HG02678 (cell line): Measurements from ENCODE around the gene CCDC183.
"Not testable (repeated sequence)": the region's sequence is repeated elsewhere in the genome, so short reads cannot be mapped to it uniquely, and the experiment has no call there.

Experiments used
- ATAC-seq: cut with Tn5 transposase; IDR thresholded peaks from one replicate; pipeline ENCODE4 v1.9.1; 2021; ENCODE audit warnings: mild to moderate bottlenecking, moderate library complexity; ENCODE audit not compliant: unreplicated experiment

The CCDC183 gene

DNA sequence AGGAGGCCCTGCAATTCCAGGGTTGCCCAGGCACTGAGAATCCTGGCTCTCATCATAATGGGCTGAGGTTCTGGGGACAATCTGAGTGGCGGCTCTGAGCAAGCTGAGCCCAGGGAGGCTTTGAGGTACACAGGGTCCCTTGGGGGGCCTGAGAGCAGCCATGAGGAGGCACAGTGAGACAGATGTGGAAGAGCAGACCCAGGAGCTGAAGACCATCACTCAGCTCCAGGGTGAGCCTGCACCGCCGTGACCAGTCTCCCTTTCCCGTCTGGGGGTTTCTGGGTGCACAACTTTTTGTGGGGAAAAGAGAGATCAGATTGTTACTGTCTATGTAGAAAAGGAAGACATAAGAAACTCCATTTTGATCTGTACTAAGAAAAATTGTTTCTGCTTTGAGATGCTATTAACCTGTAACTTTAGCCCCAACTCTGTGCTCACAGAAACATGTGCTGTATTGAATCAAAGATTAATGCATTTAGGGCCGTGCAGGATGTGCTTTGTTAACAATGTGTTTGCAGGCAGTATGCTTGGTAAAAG lies at the start of gene CCDC183:
CCDC183 (plus strand) TSS at position 101 of the 537 bp plus-strand sequence; CDS start at position 161, 60 bp downstream.
- no peak for ATAC-seq

DNA sequence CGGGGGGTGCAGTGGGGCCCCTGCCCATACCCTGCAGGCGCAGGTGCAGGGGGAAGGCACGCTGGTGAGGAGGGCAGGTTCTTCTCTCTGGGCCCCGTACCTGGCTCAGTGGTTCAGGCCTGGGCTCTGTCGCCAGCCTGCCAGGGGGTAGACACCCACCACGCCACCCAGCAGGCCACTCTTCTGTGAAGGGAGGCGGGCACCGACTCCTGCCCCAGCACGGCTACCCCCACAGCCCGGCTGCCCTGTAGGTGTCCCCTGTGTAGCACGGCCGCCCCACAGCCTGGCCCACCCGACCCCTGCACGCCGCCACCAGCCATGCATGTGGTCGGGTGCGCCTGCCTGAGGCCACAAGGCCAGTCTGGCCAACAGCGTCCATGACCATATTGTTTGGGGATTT lies 49.5 kb upstream of the CCDC183 start:
- ATAC-seq, result no peak

DNA sequence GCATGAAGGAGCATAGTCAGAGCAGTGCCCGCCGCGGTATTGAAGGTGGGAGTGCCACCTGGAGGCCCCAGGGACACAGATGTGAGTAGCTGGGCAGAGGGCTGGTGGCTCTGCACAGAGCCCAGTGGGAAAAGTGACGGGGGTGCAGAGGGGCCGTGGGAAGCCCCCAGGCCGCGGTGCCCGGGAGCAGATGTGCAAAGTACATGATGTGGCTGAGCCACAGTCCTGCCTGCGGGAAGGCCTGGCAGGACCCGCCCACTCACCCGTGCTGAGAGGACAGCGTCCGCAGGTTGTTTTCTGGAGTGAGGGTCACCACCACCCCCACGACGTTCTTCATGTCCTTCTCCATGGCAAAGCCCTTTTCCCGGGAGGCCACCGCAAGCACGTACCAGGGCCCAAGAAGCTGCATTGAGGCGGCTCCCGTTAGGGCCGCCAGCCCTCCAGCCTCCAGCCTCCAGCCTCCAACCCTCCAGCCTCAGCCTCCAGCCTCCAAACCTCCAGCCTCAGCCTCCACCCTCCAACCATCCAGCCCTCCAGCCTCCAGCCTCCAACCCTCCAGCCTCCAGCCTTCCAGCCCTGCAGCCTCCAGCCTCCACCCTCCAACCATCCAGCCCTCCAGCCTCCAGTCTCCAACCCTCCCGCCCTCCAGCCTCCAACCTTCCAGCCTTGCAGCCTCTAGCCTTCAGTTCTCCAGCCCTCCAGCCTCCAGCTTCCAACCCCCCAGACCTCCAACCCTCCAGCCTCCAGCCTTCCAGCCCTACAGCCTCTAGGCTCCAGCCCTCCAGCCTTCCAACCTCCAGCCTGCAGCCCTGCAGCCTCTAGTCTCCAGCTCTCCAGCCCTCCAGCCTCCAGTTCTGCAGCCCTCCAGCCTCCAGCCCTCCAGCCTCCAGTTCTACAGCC lies 48.7 kb upstream of the CCDC183 start:
- ATAC-seq, result no peak

DNA sequence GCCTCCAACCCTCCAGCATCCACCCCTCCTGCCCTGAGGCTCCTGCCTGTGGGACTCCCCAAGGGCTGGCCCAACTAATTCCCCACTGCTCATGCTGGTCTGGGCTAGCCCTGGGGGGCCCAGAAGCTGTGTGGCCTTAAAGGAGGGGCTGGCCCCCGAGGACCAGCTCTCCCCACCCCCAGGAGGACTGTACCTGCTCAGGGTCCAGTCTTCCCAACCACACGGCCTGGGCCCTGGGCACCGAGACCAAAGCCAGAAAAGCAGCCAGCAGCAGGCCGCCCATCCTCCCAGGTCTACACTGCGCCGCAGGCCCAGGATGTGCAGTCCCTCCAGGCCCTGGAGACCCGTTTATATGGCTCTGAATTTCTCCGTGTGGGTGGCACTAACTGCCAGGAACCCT lies 47.9 kb upstream of the CCDC183 start, which contains the start of gene LCN6:
LCN6 (minus strand) TSS at position 325 of the 400 bp plus-strand sequence; CDS start at position 283, 42 bp downstream.
- ATAC-seq, result no peak

DNA sequence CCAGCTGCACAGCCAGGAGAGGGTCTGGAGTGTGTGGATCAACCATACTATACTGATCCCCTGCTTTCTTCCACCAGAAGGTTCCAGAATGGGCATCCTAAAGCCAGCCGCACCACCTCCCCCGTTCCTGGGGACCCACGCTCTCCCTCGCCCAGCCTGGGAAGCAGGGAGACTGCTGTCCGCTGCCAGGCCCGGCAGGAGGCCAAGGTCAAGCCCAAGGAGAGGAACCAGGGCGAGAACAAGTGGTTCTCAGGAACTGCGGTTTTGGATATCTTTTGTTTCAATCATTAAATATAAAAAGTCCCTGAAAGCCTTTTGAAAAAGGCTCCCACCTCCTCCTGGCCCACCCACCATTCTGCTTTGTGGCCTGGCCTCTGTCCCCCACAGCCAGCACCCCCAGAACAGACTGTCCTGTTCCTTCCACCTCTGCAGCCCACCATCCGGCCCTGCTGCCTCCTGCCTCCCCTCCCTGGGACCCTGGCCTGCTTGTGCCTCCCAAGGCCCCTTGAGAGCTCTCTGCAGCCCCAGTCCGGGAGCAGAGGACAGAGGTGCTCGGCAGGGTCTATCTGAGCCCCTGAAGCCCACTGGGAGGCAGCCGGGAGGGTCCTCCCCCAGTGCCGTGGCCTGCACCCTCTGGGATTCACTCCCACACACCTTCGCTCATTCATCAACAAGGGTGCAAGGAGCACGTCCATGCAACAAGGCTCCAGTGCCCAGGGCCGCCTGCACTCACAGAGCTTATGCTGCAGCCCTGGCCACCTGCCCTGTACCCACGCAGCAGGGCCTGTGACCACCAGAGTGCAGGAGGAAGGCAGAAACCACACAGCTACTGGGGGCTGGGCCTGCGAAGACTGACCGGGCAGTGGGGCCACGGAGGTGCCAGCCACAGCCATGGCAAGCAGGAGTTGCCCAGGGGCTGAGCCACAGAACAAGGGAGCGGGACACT lies 47.2 kb upstream of the CCDC183 start:
- ATAC-seq, result no peak

DNA sequence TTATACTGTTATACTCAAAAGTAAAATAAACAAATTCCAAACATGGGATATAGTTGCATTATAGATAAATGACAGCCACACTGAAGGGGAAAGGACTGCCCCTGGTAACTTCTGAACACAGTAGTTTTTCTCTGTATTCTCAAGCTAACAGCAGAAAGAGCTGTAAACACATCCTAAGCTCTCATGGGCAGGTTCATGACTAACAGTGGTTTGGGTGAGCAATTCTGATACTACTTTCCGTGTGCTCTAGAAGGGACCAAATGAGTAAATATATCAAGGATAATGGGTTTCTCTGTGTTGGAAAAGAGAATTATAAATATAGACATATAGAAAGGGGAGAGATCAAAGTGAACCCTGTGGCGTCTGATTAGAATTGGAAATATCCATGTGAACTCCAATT lies 45.6 kb upstream of the CCDC183 start:
- ATAC-seq, result no peak

DNA sequence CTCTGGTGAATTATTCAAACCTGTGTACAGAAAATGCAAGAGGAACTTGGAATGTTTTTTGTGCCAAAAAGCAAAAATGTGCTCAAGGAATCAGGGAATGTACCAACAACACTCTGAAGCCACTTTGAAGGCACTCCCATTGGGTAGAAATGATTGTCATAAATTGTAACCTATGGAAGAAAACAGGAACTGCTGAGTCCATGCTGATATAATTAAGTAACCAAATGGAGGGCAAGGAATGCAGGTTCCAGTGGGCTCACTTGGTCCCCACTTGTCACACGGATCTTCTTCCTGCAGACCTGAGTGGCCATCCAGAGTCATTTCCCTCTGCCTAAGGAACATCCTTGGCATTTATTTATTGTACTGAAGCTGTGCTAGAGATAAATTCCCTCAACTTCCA lies 44.9 kb upstream of the CCDC183 start:
- ATAC-seq, result no peak

DNA sequence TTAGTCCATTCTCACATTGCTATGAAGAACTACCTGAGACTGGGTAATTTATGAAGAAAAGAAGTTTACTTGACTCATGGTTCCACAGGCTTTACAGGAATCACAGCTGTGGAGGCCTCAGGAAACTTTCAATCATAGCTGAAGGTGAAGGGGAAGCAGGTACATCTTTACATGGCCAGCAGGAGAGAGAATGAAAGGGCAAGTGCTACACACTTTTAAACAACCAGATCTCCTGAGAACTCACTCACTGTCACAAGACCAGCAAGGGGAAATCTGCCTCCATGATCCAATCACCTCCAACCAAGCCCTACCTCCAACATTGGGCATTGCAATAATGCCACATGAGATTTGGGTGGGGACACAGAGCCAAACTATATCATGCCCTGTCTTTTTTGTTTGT lies 44.3 kb upstream of the CCDC183 start:
- no peak for ATAC-seq

DNA sequence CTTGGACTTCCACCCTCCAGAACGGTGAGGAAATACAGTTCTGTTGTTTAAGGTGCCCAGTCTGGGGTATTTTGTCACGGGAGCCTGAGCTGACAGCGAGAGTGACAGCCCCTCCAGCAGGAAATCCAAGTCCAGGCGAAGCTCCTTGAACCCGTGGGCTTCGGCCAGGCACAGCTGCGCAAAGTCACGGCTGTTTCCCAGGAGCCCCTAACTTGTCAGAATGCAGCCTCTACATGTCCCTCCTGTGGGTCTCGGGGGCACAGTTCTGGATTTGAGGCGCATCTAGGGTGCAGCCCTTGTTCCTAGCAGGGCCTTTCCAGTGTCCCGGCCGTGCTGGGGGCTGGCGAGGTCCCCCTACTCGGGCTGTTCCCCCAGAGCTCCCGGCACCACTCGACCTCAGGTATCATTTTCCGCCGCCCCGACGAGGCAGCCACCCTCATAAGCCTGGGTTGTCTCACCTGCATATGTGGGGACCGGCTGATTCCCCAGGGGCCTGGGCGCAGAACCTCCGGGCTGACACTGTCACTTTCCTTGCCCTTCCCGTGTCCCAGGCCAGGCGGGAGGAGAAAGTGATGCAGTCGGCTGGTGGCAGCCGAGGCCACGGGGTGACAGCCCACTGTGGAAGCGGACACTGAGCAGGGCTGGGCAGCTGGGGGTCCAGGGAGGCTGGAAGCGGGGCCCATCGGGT lies 42.6 kb upstream of the CCDC183 start:
- ATAC-seq, result no peak

DNA sequence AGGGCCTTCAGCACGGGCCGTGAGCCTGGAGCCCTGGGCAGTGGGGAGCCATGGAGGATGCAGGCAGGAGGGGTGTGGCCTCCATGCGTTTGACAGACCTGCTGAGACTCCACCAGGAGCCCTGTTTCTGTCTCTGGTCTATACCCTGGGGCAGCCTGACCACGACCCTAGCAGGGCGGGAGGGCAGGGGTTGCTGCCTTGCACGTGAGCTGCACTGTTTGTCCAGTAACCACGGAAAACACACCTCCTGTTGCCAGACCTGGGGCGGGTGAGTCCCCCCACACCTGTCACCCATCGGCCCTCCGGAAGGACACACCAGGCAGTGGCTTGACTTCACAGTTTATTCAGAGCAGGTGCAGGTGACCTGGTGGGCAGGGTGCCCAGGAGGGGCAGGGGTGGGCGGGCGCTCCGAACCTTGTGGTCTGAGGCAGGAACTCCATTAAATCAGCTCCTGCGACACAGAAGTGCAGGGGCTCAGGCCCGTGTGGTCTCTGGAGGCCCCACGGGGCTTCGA lies 42.0 kb upstream of the CCDC183 start:
- no peak for ATAC-seq

DNA sequence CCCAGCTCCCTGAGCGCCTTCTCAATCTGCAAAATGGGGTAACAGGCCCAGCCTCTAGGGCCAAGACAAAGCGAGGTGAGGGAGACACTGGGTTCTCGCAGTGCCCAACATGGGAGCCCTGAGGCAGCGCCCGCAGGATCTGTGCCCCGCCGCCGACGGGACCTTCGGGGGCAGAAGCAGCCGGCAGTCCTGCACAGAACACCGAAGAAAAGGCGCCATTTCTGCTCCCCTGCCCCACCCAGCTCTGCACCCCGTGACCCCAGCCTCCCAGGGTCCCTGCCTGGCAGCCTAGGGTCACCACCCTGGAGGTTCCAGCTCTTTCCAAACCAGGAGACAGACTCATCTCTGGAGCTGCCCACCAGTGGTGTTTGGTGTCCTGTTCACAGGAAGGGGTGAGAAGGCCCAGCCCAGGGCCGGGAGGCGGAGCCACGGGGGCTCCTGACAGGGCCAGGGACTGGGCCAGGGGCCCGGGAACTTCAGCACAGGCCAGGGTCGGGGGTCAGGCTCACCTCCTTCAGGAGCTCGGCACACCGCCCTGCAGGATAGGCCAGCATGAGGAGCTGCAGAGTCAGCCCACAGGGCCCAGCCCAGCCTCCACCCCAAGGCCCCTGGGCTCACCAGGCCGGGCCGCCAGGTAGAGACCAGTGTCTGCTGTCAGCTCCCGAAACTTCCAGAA lies 41.4 kb upstream of the CCDC183 start:
- ATAC-seq, result no peak

DNA sequence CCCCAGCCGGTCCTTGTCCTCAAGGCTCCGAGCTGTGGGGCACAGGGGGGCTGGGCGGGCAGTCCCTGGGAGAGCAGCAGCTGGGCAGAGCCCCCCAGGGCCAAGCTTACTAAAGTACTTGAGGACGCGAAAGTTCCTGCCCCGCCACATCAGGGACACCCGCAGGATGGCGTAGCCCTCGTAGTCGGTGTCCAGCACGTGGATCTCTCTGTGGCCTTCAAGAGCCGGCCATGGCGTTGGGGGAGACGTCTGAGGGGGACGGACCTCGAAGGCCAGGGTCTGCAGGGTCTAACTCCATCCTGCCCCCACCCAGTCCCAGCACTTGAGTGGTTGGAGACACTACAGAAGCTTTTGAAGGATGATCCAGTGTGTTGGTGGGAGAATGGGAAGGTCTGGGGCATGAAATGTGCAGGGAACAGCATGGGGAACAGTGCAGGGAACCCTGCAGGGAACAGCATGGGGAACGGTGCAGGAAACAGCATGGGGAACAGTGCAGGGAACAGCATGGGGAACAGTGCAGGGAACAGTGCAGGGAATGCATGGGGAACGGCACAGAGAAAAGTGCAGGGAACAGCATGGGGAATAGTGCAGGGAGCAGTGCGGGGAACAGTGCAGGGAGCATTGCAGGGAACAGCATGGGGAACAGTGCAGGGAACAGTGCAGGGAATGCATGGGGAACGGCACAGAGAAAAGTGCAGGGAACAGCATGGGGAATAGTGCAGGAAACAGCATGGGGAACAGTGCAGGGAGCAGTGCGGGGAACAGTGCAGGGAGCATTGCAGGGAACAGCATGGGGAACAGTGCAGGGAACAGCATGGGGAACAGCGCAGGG lies 40.6 kb upstream of the CCDC183 start:
- not testable (repeated sequence) for ATAC-seq

DNA sequence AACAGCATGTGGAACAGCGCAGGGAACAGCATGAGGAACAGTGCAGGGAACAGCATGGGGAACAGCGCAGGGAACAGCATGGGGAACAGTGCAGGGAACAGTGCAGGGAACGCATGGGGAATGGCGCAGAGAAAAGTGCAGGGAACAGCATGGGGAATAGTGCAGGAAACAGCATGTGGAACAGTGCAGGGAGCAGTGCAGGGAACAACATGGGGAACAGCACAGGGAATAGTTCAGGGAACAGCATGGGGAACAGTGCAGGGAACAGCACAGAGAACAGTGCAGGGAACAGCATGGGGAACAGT lies 40.1 kb upstream of the CCDC183 start:
- no peak for ATAC-seq

DNA sequence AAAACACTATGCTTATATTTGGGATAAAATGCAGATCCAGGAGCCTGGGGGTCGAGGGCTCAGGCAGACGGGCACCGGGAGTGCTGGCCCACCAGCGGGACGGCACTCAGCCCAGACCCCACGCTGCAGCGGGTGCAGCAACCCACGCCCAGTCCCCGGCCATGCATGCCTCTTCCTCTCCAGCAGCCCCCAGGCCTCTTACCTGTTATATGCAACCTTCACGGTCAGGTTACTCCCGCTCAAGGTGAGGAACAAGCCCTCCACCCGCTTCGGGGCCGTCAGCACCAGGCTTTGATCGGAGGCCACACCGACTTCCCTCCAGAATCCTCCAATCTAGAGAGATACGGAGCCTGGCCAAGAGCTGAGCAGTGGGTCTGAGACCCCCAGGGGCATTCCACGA lies 39.3 kb upstream of the CCDC183 start:
- no peak for ATAC-seq

DNA sequence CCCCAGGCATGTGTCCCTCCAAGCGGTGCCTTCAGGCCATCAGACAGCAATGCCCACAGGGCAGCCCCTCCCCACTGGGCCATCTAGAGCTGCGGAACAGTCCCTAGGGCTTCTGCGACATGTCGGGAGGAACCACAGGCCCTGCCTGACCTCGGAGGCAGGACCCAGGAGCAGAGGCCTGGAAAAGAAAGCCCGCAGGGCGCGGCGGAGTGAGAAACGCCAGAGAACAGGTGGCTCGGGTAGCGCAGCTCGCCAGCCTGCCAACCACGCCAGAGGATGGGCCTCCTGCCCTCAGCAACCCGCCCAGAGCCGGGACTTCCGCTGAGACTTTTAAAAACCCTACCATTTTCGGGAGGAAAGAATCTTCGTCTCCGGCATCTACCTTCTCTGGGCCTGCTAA lies 38.8 kb upstream of the CCDC183 start:
- no peak for ATAC-seq

DNA sequence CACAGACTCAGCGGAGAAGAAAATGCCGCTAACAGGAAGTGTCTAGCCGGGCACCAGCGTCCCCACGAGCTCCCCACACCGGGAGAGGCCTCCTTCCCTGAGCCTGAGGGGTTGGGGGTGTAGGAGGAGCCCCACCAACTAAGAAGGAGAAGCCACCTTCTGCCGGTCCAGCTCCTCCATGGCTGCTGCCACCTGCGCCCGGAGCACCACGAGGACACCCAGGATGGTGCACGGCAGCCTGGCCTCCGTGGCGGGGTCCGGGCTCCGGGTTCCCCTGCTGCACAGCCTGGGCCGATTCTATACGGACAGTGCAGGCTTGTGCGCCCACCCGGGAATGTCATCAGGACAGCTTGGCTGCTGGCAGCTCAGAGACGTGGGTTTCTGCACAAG lies 38.4 kb upstream of the CCDC183 start:
- no peak for ATAC-seq

DNA sequence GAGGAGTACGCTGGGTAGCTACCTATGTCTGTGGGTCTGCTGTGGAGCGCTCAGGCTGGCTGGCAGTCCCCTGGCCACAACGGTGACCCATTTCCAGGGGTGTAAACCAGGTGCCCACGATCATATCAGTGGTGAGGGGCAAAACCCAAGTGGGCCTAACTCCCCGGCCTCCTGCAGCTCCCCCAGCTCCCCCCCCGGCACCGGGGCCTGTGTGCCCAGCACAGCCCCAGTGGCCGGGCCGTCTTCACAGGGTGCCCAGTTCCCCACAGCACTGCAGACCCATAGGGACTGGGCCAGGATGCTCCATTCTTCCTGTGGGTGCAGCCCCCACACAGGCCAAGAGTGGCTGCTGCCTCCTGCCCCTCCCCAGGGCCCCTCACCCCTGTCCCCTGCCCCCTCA lies 37.1 kb upstream of the CCDC183 start:
- no peak for ATAC-seq

DNA sequence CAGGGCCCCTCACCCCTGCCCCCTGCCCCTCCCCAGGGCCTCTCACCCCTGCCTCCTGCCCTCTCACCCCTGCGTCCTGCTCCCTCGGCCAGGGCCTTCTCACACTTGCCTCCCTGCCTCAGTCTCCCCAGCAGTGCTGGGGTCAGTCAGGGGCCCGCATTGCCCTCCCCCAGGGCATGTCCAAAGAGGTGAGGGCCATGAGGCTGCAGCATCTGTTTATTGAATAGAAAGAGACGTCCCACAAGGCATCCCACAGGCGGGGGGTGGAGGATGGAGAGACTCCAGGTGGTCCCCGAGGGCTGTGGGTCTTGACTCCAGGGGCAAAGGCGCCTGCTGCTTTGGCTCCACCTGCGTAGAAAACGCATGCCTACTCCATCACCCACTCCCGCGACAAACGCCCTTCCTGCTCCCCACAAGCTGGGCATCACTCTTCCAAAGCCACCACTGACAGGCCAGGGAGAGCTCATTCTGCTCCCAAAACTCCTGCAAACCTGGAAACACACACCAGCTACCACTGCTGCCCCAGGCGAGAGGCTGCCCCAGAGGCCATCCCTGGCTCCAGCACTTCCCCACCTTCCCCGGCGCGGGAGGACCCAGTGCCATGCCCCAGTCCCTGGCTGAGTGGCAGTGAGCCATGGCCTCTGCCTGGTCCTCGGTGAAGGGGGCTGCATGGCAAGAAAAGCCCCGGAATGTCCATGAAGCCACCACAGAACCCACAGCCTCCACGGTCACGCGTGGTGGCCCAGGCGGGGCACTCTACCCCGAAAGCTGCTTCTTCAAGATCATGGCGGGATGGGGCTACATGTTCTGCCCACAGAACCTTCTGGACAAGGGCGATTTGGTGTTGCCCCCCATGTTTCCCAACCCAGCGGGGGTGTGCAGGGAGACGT lies 36.5 kb upstream of the CCDC183 start:
- no peak for ATAC-seq
